GM19468 (cell line): ENCODE data around the gene FCGR3A.
"Not testable (repeated sequence)": the region's sequence is repeated elsewhere in the genome, so short reads cannot be mapped to it uniquely, and the experiment has no call there.

Experiments
- ATAC-seq: cut with Tn5 transposase; IDR thresholded peaks from one replicate; pipeline ENCODE4 v1.9.1; 2021; ENCODE audit warnings: mild to moderate bottlenecking, moderate library complexity, moderate number of reproducible peaks; ENCODE audit not compliant: unreplicated experiment; ENCODE audit errors: extremely low read depth

FCGR3A gene

DNA sequence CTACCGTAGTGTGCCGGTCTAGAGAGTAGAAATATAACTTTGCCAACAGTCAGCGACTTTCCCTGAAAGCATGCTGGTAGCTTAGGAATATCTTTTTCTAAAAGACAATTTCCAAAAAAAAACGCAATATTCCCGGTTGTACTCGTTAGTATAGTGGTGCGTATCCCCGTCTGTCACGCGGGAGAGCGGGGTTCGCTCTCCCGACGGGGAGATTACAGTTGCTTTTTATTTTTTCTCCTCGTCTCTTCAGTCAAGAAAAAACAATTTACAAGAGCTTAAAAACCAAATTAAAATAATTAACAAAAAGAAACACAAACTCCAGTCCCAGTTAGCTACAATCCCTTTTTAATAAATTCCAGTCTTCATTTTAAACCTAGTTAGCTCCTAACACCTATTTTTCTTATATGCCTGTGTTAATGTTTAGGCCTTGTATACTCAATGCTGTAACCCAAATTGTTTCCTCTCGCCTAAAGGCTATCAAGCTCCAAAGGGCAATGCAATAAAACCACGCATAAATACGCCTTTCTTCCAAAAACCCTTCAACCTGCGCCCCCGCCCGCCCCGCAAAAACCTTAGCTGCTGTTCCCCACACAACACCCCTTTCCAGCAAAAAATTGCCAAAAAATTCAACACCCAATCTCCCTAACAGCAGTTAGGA lies 17.5 kb downstream of the FCGR3A start:
- no peak for ATAC-seq

DNA sequence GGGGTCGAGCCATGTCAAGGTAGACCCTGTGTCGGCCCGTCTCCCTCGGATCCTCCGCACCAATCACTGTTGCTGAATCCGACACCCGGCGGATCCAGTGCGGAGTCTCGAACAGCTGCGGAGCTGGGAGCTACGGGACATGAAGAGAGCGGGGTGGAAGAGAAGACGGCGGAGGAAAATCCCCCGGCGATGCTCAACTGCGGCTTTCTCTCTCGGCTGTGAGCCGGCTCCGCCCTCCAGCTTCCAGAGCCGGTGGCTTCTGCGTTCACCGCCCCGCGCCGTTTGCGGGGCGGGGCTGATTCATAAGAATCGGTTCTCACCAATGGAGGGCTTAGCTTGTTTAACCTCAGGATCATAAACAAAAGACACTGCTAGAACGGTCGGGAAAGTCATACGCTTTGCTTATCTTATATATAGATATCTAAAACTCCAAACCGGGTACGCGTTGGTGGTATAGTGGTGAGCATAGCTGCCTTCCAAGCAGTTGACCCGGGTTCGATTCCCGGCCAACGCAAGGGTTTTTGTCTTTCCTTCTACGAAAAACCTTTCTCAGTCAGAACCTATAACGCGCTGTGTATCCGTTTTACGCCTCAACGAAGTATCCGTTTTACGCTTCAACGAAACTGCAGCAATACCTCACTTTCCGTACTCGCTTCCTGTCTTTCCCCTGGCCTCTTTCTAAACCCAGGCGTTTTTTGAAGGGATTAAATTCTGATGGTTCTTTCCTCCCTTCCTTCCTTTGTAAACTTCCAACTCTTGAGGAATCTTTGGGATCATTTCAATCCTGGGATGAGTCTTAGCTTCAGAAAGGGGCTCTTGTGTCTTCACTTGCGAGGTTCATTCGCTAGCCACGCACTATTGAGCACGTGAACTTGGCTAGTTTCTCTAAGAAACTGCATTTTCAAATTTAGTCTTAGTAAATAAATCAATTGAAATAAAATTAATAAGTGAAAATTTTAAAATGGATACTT lies 18.7 kb downstream of the FCGR3A start:
- ATAC-seq = peak; percentile 70

DNA sequence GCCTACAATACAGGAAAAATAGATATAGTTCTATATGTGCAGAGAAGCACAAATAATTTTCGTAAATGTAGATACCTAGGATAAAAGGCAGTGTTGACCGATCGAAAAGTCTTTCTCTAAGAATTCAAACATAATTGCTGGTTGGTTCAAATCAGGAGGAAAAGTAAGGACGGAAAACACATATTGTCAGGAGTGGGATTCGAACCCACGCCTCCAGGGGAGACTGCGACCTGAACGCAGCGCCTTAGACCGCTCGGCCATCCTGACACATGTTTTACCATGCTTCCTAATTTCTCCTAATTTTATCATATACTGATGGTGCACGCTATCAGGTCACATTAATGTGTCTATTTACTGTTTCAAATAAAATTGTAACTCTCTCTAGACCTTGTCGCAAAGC lies 19.5 kb downstream of the FCGR3A start:
- not testable (repeated sequence) for ATAC-seq

DNA sequence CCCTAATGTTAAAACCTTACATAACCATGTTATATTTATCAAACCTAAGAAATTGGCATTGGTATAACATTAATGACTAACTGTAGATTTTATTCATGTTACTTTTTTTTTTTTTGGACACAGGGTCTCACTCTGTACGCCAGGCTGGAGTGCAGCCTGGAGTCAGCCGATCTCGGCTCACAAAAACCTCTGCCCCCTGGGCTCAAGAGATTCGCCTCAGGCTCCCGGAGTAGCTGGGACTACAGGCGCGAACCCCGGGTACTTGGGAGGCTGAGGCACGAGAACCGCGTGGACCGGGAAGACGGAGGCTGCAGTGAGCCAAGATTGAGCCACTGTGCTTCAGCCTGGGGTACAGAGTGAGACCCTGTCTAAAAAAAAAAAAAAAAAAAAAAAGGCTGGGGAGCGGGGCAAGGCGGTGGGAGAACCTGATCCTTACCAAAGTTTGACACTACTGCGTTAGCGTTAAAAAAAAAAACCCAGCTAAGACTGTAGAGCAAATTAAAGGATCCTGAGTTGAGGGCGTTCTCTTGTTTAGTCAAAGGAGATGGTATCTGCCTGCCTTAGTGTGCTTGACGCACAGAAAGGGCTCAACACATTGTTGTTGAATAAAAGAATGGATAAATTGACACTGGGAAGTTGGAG lies 20.0 kb downstream of the FCGR3A start:
- not testable (repeated sequence) for ATAC-seq

DNA sequence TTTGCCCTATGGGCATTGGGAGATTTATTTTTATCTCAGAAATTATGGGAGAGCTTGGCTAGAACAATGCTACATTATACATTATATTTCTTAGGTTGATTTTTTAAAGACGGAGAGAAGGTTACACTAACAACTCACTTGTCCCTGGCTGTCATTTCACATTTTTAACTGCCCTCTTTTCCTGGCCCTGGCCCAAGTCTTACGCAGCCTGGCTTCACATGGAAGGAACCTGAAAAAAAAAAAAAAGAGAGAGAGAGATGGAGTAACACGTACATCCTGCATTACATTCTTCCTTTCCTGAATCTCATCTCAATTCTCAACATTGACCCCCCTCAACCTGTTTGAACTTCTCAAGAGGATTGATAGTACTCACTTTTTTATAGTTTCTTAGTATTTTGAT lies 21.1 kb downstream of the FCGR3A start:
- not testable (repeated sequence) for ATAC-seq

DNA sequence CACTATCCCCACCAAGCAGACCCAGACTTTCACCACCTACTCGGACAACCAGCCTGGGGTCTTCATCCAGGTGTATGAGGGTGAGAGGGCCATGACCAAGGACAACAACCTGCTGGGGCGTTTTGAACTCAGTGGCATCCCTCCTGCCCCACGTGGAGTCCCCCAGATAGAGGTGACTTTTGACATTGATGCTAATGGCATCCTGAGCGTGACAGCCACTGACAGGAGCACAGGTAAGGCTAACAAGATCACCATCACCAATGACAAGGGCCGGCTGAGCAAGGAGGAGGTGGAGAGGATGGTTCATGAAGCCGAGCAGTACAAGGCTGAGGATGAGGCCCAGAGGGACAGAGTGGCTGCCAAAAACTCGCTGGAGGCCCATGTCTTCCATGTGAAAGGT lies 23.7 kb downstream of the FCGR3A start:
- not testable (repeated sequence) for ATAC-seq

DNA sequence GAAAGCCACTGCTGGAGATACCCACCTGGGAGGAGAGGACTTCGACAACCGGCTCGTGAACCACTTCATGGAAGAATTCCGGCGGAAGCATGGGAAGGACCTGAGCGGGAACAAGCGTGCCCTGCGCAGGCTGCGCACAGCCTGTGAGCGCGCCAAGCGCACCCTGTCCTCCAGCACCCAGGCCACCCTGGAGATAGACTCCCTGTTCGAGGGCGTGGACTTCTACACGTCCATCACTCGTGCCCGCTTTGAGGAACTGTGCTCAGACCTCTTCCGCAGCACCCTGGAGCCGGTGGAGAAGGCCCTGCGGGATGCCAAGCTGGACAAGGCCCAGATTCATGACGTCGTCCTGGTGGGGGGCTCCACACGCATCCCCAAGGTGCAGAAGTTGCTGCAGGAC lies 24.3 kb downstream of the FCGR3A start:
- not testable (repeated sequence) for ATAC-seq

DNA sequence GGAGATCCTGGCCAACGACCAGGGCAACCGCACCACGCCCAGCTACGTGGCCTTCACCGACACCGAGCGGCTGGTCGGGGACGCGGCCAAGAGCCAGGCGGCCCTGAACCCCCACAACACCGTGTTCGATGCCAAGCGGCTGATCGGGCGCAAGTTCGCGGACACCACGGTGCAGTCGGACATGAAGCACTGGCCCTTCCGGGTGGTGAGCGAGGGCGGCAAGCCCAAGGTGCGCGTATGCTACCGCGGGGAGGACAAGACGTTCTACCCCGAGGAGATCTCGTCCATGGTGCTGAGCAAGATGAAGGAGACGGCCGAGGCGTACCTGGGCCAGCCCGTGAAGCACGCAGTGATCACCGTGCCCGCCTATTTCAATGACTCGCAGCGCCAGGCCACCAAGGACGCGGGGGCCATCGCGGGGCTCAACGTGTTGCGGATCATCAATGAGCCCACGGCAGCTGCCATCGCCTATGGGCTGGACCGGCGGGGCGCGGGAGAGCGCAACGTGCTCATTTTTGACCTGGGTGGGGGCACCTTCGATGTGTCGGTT lies 24.8 kb downstream of the FCGR3A start:
- not testable (repeated sequence) for ATAC-seq

DNA sequence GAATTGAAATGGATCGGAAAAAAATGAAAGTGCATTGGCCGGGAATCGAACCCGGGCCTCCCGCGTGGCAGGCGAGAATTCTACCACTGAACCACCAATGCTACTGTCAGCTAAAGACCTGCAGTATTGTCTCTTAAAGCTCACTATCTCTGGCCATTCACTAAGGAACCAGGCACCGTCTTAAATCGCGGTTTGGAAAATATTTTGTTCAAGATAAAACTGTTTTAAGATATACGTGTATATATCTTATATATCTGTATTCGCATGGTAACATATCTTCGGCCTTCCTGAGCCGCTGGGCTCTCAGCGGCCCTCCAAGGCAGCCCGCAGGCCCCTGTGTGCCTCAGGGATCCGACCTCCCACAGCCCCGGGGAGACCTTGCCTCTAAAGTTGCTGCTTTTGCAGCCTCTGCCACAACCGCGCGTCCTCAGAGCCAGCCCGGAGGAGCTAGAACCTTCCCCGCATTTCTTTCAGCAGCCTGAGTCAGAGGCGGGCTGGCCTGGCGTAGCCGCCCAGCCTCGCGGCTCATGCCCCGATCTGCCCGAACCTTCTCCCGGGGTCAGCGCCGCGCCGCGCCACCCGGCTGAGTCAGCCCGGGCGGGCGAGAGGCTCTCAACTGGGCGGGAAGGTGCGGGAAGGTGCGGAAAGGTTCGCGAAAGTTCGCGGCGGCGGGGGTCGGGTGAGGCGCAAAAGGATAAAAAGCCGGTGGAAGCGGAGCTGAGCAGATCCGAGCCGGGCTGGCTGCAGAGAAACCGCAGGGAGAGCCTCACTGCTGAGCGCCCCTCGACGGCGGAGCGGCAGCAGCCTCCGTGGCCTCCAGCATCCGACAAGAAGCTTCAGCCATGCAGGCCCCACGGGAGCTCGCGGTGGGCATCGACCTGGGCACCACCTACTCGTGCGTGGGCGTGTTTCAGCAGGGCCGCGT lies 25.5 kb downstream of the FCGR3A start, which contains the start of gene HSPA6:
Gene HSPA6 (plus strand): TSS at position 724 of the 925 bp plus-strand sequence. CDS start 119 bp downstream, at position 843.
- ATAC-seq = not testable (repeated sequence)

DNA sequence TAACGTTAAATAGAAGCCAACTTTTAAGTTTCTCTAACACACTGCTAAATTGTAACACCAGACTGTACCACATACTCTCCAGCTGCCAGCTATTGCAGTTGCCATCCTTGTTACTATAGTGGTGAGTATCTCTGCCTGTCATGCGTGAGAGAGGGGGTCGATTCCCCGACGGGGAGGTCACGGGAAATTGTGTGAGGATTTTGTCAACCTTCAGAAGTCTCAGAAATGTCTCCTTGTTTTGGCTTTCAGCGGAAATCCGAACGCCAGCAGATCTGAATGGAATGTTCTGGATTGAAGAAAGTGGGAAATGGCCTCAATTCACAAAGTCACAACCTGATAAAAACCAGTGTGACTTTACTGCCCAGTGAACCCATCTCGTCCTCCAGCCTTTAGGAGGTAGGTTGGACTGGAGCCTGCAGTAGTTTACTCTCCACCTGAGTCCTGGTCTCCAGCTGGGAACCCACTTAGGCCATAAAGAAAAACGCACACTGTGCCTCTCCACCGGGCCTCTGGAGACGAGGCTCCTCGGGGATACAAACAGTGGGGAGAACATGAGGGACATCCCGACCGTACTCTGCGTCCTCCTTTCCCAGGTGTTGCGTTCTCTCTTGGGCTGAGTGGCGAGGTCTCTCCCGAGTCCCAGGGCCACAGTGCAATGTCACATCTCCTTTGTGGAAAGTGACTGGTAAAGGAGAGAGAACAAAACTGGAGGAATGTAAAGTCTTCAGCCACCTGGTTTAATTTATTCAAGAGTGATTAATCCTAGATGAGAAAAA lies 26.4 kb downstream of the FCGR3A start:
- ATAC-seq = not testable (repeated sequence)

DNA sequence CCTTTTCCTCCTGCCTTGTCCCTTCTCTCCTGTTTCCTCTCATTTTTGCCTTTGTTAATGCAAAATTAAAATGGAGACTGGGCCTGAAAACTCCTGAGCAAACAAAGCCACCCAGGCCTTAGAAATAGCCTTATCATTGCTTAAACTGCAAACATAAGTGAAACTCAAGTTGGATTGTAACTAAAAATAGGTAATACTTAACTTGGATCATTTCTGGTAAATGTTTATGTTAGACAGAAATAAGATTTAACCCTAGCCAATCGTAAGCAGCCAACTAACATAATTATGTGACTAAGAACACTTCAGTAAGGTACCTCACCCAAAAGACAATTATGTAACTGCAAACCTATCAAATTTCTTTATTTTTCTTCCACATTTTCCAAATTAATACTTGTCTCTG lies 35.7 kb downstream of the FCGR3A start:
- ATAC-seq = not testable (repeated sequence)

DNA sequence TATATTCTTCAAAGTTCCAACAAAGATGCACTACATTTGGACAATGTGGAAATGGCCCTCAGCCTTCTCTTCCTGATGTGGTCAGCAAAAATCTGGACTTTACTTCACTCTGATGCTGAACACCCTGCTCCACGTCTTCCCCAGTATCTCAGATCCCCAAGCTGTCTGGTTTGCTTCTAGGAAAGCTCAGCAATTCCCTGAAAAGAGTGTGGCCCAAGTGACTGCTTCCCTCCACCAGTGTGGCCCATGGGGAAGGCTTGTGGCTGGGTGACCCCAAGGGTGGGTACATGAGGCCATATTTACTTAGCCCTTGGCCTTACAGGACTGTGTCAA lies 36.2 kb downstream of the FCGR3A start:
- ATAC-seq = not testable (repeated sequence)

DNA sequence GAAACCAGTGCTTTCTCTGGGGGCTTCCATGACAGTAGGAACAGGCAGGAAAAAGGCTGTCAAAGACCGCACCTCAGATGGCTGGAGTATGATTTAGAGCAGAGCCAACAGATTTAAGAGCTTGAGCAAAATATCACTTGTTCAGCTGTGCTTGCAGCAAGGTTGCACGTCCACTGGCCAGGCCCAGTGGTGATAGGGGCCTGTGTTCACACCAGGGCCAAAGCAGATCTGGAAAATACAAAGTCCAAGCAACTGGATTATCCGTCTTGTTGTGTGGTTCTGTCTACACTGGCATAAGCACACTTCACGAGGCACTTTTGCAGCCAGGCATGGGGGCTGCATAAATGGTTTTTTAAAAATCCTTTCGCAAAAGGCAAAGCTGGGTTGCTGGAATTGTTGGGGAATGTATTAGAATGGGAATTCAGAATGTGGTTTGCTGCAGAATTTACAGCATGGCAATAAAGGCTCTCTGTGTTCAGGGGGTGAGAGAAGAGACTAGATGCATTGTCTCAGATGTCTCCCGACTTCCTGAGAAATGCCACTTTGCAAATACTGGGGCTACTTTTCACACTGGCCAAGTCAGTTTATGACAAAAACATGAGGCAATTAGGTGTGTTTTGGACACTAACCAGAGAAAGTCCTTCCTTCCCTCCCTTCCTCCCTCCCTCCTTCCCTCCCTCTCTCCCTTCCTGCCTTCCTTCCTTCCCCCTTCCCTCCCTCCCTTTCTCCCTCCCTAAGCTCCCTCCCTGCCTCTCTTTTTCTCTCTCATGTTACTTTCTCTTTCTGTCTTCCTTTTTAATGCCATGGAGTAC lies 36.8 kb downstream of the FCGR3A start:
- ATAC-seq = not testable (repeated sequence)

DNA sequence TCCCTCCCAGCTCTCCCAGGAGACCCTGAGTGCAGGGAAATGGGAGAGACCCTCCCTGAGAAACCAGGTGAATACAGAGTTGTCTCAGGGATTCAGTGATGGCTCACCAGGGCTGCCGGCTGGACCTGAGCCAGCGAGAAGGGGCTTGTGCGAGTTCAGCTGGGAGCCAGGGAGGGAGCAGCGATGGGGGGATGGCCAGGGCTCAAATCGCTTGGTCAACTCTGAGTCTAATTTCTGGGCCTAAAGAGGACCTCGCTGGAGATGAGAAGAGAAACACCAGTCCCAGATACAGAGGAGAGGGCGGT lies 37.9 kb downstream of the FCGR3A start:
- no peak for ATAC-seq

DNA sequence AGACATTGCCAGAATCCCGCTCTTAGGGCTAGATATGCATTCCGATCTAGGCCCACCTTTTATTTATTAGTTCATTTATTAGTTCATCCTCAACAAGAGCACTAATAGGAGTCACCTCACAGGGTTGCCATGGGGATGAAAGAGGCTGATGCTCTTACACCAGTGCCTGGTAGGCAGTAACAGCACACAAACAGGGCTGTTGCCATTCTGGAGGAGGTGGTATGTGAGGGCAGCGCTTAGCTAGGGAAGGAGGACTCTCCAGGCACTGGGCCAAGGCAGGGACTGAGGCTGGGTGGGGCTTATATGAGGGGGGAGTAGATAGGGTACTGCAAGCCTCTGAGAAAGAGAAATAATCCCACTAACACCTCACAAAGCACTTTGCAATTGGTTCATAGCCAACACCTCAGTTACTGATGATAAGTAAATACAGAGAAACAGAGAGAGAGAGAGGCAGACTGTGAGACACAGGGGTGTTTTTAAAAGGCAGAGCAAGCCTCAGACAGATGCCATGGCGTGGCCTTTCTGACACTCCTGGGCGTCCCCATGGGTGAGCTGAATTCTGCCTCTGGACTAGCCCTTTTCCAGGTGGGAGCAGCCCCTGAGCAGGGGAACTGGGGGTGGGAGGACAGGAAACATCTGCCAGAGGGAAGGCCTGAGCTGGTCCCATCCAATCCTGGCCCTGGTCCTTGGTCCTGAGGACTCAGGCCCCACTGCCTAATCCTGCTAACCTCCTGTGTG lies 38.4 kb downstream of the FCGR3A start:
- no peak for ATAC-seq

DNA sequence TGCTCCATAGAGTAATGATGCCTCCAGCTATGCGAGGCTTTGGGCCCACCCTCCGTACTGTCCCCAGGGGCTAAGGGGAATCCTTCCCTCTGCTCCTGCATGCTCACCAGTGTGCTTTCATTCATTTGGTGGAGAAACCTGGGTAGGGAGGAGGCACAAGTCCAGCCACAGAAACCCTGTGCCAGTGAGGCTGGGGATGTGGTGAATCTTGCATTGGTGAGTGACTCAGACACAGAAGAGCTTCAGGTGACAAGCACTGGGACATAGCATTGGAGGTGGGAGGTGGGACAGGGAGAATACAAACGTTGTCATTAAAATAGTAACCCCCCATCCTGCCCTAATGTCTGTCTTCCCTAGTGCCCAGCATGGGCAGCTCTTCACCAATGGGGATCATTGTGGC lies 39.1 kb downstream of the FCGR3A start:
- ATAC-seq = no peak
